ENCODE results near the gene RCAN2. TPM values are rescaled to one million over a fixed set of nuclear protein-coding genes. Genes with fewer than 3 reads are reported as not detected.

The RCAN2 gene
- total RNA-seq, 1 donor from 2014 or later = 1.6 TPM

- H3K4me3 ChIP-seq (ENCODE audit: low read length in 3 of 3) = no peak overlapping the region
- no peaks in the 10 kb centered on the region for H3K9me3 ChIP-seq (ENCODE audit: control insufficient read depth in 3 of 3, low read length in 3 of 3)
- H3K4me1 ChIP-seq (ENCODE audit: control insufficient read depth in 3 of 3, insufficient read depth in 3 of 3, low read length in 3 of 3) = peaks cover 10 to 22% (median 20%) of the 10 kb centered on the region in 3 donors
- no peaks in the 10 kb centered on the region for H3K36me3 ChIP-seq (ENCODE audit: control insufficient read depth in 3 of 3, insufficient read depth in 3 of 3, low read length in 3 of 3)
- no peaks in the 10 kb centered on the region for H3K27me3 ChIP-seq (ENCODE audit: control insufficient read depth in 3 of 3, insufficient read depth in 3 of 3, low read length in 3 of 3)
- no peak overlapping the region for H3K27ac ChIP-seq (ENCODE audit: low read depth, low read length)
- H3K9ac ChIP-seq (ENCODE audit: low read depth in 1 of 3, low read length in 3 of 3) = no peak overlapping the region
Observed at GRCh38 chr6:46329568-46329967, 161.7 kb downstream of the RCAN2 start.

DNA sequence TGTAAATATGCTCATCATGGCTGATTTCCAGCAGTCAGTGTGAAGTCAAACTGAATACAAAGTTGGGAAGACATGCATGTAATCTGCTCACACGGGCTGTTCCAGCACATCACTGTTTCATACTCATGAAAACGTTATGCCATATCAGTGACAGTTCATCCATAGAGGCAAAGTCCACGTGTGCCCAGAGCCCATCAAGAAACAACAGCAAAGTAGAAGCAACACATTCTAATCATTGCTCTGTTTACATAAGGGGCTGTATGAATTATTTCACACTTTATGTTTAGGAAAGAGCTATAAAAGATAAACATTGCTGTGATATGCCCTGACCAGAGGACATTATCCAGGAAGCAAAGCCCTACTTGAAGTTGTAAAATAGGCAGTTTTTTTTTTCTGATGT, 163.5 kb downstream of the RCAN2 start:
- Histone ChIP-seq H3K27me3 (ENCODE audit: control insufficient read depth in 3 of 3, insufficient read depth in 3 of 3, low read length in 3 of 3) (no peaks in the 10 kb centered on the region), H3K9me3 (ENCODE audit: control insufficient read depth in 3 of 3, low read length in 3 of 3) (no peaks in the 10 kb centered on the region), H3K4me3 (ENCODE audit: low read length in 3 of 3) (no peak overlapping the region), H3K36me3 (ENCODE audit: control insufficient read depth in 3 of 3, insufficient read depth in 3 of 3, low read length in 3 of 3) (no peaks in the 10 kb centered on the region), H3K4me1 (ENCODE audit: control insufficient read depth in 3 of 3, insufficient read depth in 3 of 3, low read length in 3 of 3) (peaks cover 13 to 24% (median 23%) of the 10 kb centered on the region in 3 donors), H3K27ac (ENCODE audit: low read depth, low read length) (no peak overlapping the region), H3K9ac (ENCODE audit: low read depth in 1 of 3, low read length in 3 of 3) (no peak overlapping the region)

GRCh38 chr6:46325561-46326530, 165.4 kb downstream of the RCAN2 start:
- H3K36me3 ChIP-seq (ENCODE audit: control insufficient read depth in 3 of 3, insufficient read depth in 3 of 3, low read length in 3 of 3) = no peaks in the 10 kb centered on the region
- H3K9me3 ChIP-seq (ENCODE audit: control insufficient read depth in 3 of 3, low read length in 3 of 3) = no peaks in the 10 kb centered on the region
- H3K27me3 ChIP-seq (ENCODE audit: control insufficient read depth in 3 of 3, insufficient read depth in 3 of 3, low read length in 3 of 3) = no peaks in the 10 kb centered on the region
- H3K27ac ChIP-seq (ENCODE audit: low read depth, low read length) = no peak overlapping the region
- H3K4me3 ChIP-seq (ENCODE audit: low read length in 3 of 3) = peak overlapping the region in 2 of 3 donors; percentile 17 to 20
- no peak overlapping the region for H3K9ac ChIP-seq (ENCODE audit: low read depth in 1 of 3, low read length in 3 of 3)
- peaks cover 13 to 24% (median 23%) of the 10 kb centered on the region in 3 donors for H3K4me1 ChIP-seq (ENCODE audit: control insufficient read depth in 3 of 3, insufficient read depth in 3 of 3, low read length in 3 of 3)

- no peak overlapping the region for H3K9ac ChIP-seq (ENCODE audit: low read depth in 1 of 3, low read length in 3 of 3)
- H3K27me3 ChIP-seq (ENCODE audit: control insufficient read depth in 3 of 3, insufficient read depth in 3 of 3, low read length in 3 of 3) = no peaks in the 10 kb centered on the region
- H3K4me3 ChIP-seq (ENCODE audit: low read length in 3 of 3) = no peak overlapping the region
- H3K27ac ChIP-seq (ENCODE audit: low read depth, low read length) = no peak overlapping the region
- H3K9me3 ChIP-seq (ENCODE audit: control insufficient read depth in 3 of 3, low read length in 3 of 3) = no peaks in the 10 kb centered on the region
- peaks cover 13 to 24% (median 22%) of the 10 kb centered on the region in 3 donors for H3K4me1 ChIP-seq (ENCODE audit: control insufficient read depth in 3 of 3, insufficient read depth in 3 of 3, low read length in 3 of 3)
- H3K36me3 ChIP-seq (ENCODE audit: control insufficient read depth in 3 of 3, insufficient read depth in 3 of 3, low read length in 3 of 3) = no peaks in the 10 kb centered on the region
Observed at GRCh38 chr6:46324706-46325105, 166.5 kb downstream of the RCAN2 start.

GRCh38 chr6:46323966-46324622, 167.2 kb downstream of the RCAN2 start:
- Histone ChIP-seq H3K27me3 (ENCODE audit: control insufficient read depth in 3 of 3, insufficient read depth in 3 of 3, low read length in 3 of 3) (no peaks in the 10 kb centered on the region), H3K4me1 (ENCODE audit: control insufficient read depth in 3 of 3, insufficient read depth in 3 of 3, low read length in 3 of 3) (peaks cover 13 to 24% (median 19%) of the 10 kb centered on the region in 3 donors), H3K9ac (ENCODE audit: low read depth in 1 of 3, low read length in 3 of 3) (no peak overlapping the region), H3K36me3 (ENCODE audit: control insufficient read depth in 3 of 3, insufficient read depth in 3 of 3, low read length in 3 of 3) (no peaks in the 10 kb centered on the region), H3K9me3 (ENCODE audit: control insufficient read depth in 3 of 3, low read length in 3 of 3) (no peaks in the 10 kb centered on the region), H3K4me3 (ENCODE audit: low read length in 3 of 3) (no peak overlapping the region), H3K27ac (ENCODE audit: low read depth, low read length) (no peak overlapping the region)

GRCh38 chr6:46323312-46323965, 167.8 kb downstream of the RCAN2 start:
- H3K4me1 ChIP-seq (ENCODE audit: control insufficient read depth in 3 of 3, insufficient read depth in 3 of 3, low read length in 3 of 3) = peaks cover 13 to 24% (median 19%) of the 10 kb centered on the region in 3 donors
- H3K27me3 ChIP-seq (ENCODE audit: control insufficient read depth in 3 of 3, insufficient read depth in 3 of 3, low read length in 3 of 3) = no peaks in the 10 kb centered on the region
- H3K9ac ChIP-seq (ENCODE audit: low read depth in 1 of 3, low read length in 3 of 3) = no peak overlapping the region

GRCh38 chr6:46320505-46320904, 170.7 kb downstream of the RCAN2 start:
- H3K9ac ChIP-seq (ENCODE audit: low read depth in 1 of 3, low read length in 3 of 3) = no peak overlapping the region
- H3K9me3 ChIP-seq (ENCODE audit: control insufficient read depth in 3 of 3, low read length in 3 of 3) = no peaks in the 10 kb centered on the region
- H3K27me3 ChIP-seq (ENCODE audit: control insufficient read depth in 3 of 3, insufficient read depth in 3 of 3, low read length in 3 of 3) = no peaks in the 10 kb centered on the region
- H3K36me3 ChIP-seq (ENCODE audit: control insufficient read depth in 3 of 3, insufficient read depth in 3 of 3, low read length in 3 of 3) = no peaks in the 10 kb centered on the region
- no peak overlapping the region for H3K4me3 ChIP-seq (ENCODE audit: low read length in 3 of 3)
- H3K27ac ChIP-seq (ENCODE audit: low read depth, low read length) = no peak overlapping the region
- peaks cover 5 to 10% (median 8%) of the 10 kb centered on the region in 3 donors for H3K4me1 ChIP-seq (ENCODE audit: control insufficient read depth in 3 of 3, insufficient read depth in 3 of 3, low read length in 3 of 3)

More at GRCh38 chr6:46323312-46323965, 167.8 kb downstream of the RCAN2 start:
- H3K9me3 ChIP-seq (ENCODE audit: control insufficient read depth in 3 of 3, low read length in 3 of 3) = no peaks in the 10 kb centered on the region
- H3K36me3 ChIP-seq (ENCODE audit: control insufficient read depth in 3 of 3, insufficient read depth in 3 of 3, low read length in 3 of 3) = no peaks in the 10 kb centered on the region
- H3K4me3 ChIP-seq (ENCODE audit: low read length in 3 of 3) = no peak overlapping the region
- H3K27ac ChIP-seq (ENCODE audit: low read depth, low read length) = no peak overlapping the region

DNA sequence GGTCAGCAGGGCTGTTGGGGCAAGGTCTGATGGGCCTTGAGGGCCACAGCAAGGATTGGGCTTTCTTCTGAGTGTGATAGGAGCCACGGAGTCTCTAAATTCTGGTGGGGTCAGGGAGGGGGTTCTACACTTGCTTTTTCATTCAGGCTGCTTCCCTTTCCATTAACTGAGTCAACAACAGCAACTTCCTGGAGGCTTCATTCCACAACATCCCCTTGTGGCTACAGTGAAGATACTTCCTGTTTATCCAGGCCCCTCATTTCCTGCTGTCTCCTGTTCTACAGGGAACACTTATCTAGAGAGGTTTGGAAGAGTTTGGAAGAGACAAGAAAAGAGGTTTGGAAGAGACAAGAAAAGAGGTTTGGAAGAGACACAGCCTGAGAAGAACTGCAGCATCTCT, 175.7 kb downstream of the RCAN2 start:
- no peak overlapping the region for H3K4me3 ChIP-seq (ENCODE audit: low read length in 3 of 3)
- H3K27me3 ChIP-seq (ENCODE audit: control insufficient read depth in 3 of 3, insufficient read depth in 3 of 3, low read length in 3 of 3) = no peaks in the 10 kb centered on the region
- H3K9me3 ChIP-seq (ENCODE audit: control insufficient read depth in 3 of 3, low read length in 3 of 3) = no peaks in the 10 kb centered on the region
- no peak overlapping the region for H3K9ac ChIP-seq (ENCODE audit: low read depth in 1 of 3, low read length in 3 of 3)
- no peaks in the 10 kb centered on the region for H3K36me3 ChIP-seq (ENCODE audit: control insufficient read depth in 3 of 3, insufficient read depth in 3 of 3, low read length in 3 of 3)
- no peak overlapping the region for H3K27ac ChIP-seq (ENCODE audit: low read depth, low read length)
- peaks cover 0 to 2% (median 0%) of the 10 kb centered on the region in 3 donors for H3K4me1 ChIP-seq (ENCODE audit: control insufficient read depth in 3 of 3, insufficient read depth in 3 of 3, low read length in 3 of 3)

GRCh38 chr6:46312654-46313053, 178.6 kb downstream of the RCAN2 start:
- Histone ChIP-seq H3K27ac (ENCODE audit: low read depth, low read length) (no peak overlapping the region), H3K27me3 (ENCODE audit: control insufficient read depth in 3 of 3, insufficient read depth in 3 of 3, low read length in 3 of 3) (no peaks in the 10 kb centered on the region), H3K9me3 (ENCODE audit: control insufficient read depth in 3 of 3, low read length in 3 of 3) (no peaks in the 10 kb centered on the region), H3K4me3 (ENCODE audit: low read length in 3 of 3) (no peak overlapping the region), H3K36me3 (ENCODE audit: control insufficient read depth in 3 of 3, insufficient read depth in 3 of 3, low read length in 3 of 3) (no peaks in the 10 kb centered on the region), H3K4me1 (ENCODE audit: control insufficient read depth in 3 of 3, insufficient read depth in 3 of 3, low read length in 3 of 3) (peaks cover 0 to 2% (median 0%) of the 10 kb centered on the region in 3 donors), H3K9ac (ENCODE audit: low read depth in 1 of 3, low read length in 3 of 3) (no peak overlapping the region)

All from skeletal muscle tissue (tissue), 4 donors.